Cardiac fibroblast (primary cell): Measurements from ENCODE around the gene KCTD15.
A peak's percentile ranks its signal among the peaks of the same experiment; 100 is the strongest.

Source experiments
- DNase-seq, 2 donors: peaks; one replicate each; pipeline versions ENCODE4 v3.0.0 to v3.0.0-alpha.2; 2010; ENCODE audit warnings: low read depth in 2 of 2
- H3K4me3 ChIP-seq, 2 donors: replicated peaks in 1 of 2; 1 replicate in 1 of 2; 2 replicates in 1 of 2; pipeline ENCODE4 v1.5.1; 2011; ENCODE audit warnings: low read depth in 2 of 2, low read length in 2 of 2, mild to moderate bottlenecking in 2 of 2, moderate library complexity in 1 of 2
- CTCF ChIP-seq: IDR thresholded peaks from one replicate; pipeline ENCODE4 v1.5.1; 2011; ENCODE audit warnings: low read depth, mild to moderate bottlenecking, low read length, inconsistent platforms

The KCTD15 gene

GRCh38 chr19:33800012-33800680 lies 3.5 kb downstream of the KCTD15 start:
- TF ChIP-seq CTCF = no peak
- H3K4me3 ChIP-seq = no peak overlapping the region

GRCh38 chr19:33801411-33801810 lies 4.7 kb downstream of the KCTD15 start:
- H3K4me3 ChIP-seq = no peak overlapping the region
- TF ChIP-seq CTCF = no peak
- DNase-seq = no peak

More at GRCh38 chr19:33800012-33800680, 3.5 kb downstream of the KCTD15 start:
- DNase-seq = no peak

- DNase-seq = no peak
- TF ChIP-seq CTCF = no peak
- no peak overlapping the region for H3K4me3 ChIP-seq
These were observed 5.3 kb downstream of the KCTD15 start for GRCh38 chr19:33802001-33802400.

GRCh38 chr19:33802801-33803200 lies 6.1 kb downstream of the KCTD15 start:
- H3K4me3 ChIP-seq = no peak overlapping the region
- DNase-seq = no peak
- TF ChIP-seq CTCF = no peak

GRCh38 chr19:33803383-33803782 lies 6.7 kb downstream of the KCTD15 start:
- no peak for DNase-seq
- no peak for TF ChIP-seq CTCF
- no peak overlapping the region for H3K4me3 ChIP-seq

GRCh38 chr19:33804021-33804799 lies 7.5 kb downstream of the KCTD15 start:
- DNase-seq = peak; percentile 74 to 84
- no peak overlapping the region for H3K4me3 ChIP-seq
- TF ChIP-seq CTCF = no peak
